Measurements from ENCODE around the gene KLHDC3.

GRCh38 chr6:43026365-43026764 is 12.3 kb downstream of the KLHDC3 start:
- TF ChIP-seq, protein P1, sequence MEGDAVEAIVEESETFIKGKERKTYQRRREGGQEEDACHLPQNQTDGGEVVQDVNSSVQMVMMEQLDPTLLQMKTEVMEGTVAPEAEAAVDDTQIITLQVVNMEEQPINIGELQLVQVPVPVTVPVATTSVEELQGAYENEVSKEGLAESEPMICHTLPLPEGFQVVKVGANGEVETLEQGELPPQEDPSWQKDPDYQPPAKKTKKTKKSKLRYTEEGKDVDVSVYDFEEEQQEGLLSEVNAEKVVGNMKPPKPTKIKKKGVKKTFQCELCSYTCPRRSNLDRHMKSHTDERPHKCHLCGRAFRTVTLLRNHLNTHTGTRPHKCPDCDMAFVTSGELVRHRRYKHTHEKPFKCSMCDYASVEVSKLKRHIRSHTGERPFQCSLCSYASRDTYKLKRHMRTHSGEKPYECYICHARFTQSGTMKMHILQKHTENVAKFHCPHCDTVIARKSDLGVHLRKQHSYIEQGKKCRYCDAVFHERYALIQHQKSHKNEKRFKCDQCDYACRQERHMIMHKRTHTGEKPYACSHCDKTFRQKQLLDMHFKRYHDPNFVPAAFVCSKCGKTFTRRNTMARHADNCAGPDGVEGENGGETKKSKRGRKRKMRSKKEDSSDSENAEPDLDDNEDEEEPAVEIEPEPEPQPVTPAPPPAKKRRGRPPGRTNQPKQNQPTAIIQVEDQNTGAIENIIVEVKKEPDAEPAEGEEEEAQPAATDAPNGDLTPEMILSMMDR (IDR thresholded peaks at IDR 0.05) = no peak
- no peak for TF ChIP-seq POLR2A (IDR thresholded peaks at IDR 0.05)

Data from thyroid gland (tissue), 4 donors.